ENCODE data around the gene TBC1D22A. TPM values are rescaled to one million over a fixed set of nuclear protein-coding genes. Genes with fewer than 3 reads are reported as not detected.
"Not testable (repeated sequence)": the region's sequence is repeated elsewhere in the genome, so short reads cannot be mapped to it uniquely, and the experiment has no call there.

TBC1D22A gene
- total and polyA plus RNA-seq, 2 donors from 2014 or later: 24.6 to 39.4 TPM

DNA sequence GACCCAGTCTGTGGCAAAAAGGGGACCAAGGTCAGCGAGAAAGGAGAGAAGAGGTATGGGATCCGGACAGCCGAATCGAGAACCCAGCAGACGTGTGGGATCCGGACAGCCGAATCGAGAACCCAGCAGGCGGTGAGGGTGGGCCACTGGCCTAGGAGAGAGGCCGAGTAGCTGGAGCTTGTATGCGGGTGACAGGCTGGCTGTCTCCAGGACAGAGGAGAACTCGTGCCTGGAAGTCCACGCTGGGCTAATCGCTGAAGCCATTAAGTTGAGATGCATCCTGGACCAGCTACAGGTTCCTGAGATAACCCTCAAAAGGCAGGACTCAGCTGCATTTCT lies 30.4 kb upstream of the TBC1D22A start:
- intact Hi-C loops (cut with DNase I): no loop called here
- peak overlapping the region; percentile 73 to 83 for H3K27ac ChIP-seq (ENCODE audit: low read depth in 2 of 2, low read length in 2 of 2)
- FAIRE-seq: no peak
- peaks cover 3 to 61% (median 58%) of the 10 kb centered on the region in 3 donors for H3K4me1 ChIP-seq (ENCODE audit: control insufficient read depth in 2 of 3, insufficient read depth in 2 of 3, low read depth in 1 of 3, low read length in 3 of 3)
- H3K36me3 ChIP-seq (ENCODE audit: control insufficient read depth in 2 of 3, insufficient read depth in 3 of 3, low read length in 3 of 3): no peaks in the 10 kb centered on the region
- no peaks in the 10 kb centered on the region for H3K27me3 ChIP-seq (ENCODE audit: control insufficient read depth, insufficient read depth, low read length)
- TF ChIP-seq, protein P1, sequence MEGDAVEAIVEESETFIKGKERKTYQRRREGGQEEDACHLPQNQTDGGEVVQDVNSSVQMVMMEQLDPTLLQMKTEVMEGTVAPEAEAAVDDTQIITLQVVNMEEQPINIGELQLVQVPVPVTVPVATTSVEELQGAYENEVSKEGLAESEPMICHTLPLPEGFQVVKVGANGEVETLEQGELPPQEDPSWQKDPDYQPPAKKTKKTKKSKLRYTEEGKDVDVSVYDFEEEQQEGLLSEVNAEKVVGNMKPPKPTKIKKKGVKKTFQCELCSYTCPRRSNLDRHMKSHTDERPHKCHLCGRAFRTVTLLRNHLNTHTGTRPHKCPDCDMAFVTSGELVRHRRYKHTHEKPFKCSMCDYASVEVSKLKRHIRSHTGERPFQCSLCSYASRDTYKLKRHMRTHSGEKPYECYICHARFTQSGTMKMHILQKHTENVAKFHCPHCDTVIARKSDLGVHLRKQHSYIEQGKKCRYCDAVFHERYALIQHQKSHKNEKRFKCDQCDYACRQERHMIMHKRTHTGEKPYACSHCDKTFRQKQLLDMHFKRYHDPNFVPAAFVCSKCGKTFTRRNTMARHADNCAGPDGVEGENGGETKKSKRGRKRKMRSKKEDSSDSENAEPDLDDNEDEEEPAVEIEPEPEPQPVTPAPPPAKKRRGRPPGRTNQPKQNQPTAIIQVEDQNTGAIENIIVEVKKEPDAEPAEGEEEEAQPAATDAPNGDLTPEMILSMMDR (IDR thresholded peaks at IDR 0.05; ENCODE audit: borderline replicate concordance, extremely low read depth, insufficient read depth): no peak
- no peak overlapping the region for H3K4me3 ChIP-seq (ENCODE audit: low read length in 3 of 3)
- H3K9ac ChIP-seq (ENCODE audit: low read length in 3 of 3): peak overlapping the region in 1 of 3 donors; percentile 51
- no peaks in the 10 kb centered on the region for H3K9me3 ChIP-seq (ENCODE audit: control insufficient read depth in 2 of 3, insufficient read depth in 1 of 3, low read length in 3 of 3)
- peak in 1 of 5 donors; percentile 73 for DNase-seq

GRCh38 chr22:46732513-46732912 lies 29.9 kb upstream of the TBC1D22A start:
- no peak overlapping the region for H3K9ac ChIP-seq (ENCODE audit: low read length in 3 of 3)
- H3K9me3 ChIP-seq (ENCODE audit: control insufficient read depth in 2 of 3, insufficient read depth in 1 of 3, low read length in 3 of 3): no peaks in the 10 kb centered on the region
- no peak overlapping the region for H3K4me3 ChIP-seq (ENCODE audit: low read length in 3 of 3)
- peak overlapping the region in 1 of 2 donors; percentile 83 for H3K27ac ChIP-seq (ENCODE audit: low read depth in 2 of 2, low read length in 2 of 2)
- H3K4me1 ChIP-seq (ENCODE audit: control insufficient read depth in 2 of 3, insufficient read depth in 2 of 3, low read depth in 1 of 3, low read length in 3 of 3): peaks cover 3 to 59% (median 58%) of the 10 kb centered on the region in 3 donors
- H3K27me3 ChIP-seq (ENCODE audit: control insufficient read depth, insufficient read depth, low read length): no peaks in the 10 kb centered on the region
- H3K36me3 ChIP-seq (ENCODE audit: control insufficient read depth in 2 of 3, insufficient read depth in 3 of 3, low read length in 3 of 3): no peaks in the 10 kb centered on the region
- FAIRE-seq (no peak), DNase-seq (peak in 1 of 5 donors; percentile 14)
- intact Hi-C loops (cut with DNase I): no loop called here
- TF ChIP-seq, protein P1 (IDR thresholded peaks at IDR 0.05; ENCODE audit: borderline replicate concordance, extremely low read depth, insufficient read depth): no peak

GRCh38 chr22:46734213-46734722 lies 28.2 kb upstream of the TBC1D22A start:
- H3K27me3 ChIP-seq (ENCODE audit: control insufficient read depth, insufficient read depth, low read length); H3K36me3 ChIP-seq (ENCODE audit: control insufficient read depth in 2 of 3, insufficient read depth in 3 of 3, low read length in 3 of 3); H3K9ac ChIP-seq (ENCODE audit: low read length in 3 of 3); H3K9me3 ChIP-seq (ENCODE audit: control insufficient read depth in 2 of 3, insufficient read depth in 1 of 3, low read length in 3 of 3); FAIRE-seq; H3K27ac ChIP-seq (ENCODE audit: low read depth in 2 of 2, low read length in 2 of 2); intact Hi-C loops (cut with DNase I): not testable (repeated sequence)
- Histone ChIP-seq H3K4me3 (ENCODE audit: low read length in 3 of 3) (peak overlapping the region in 1 of 3 donors; percentile 73), H3K4me1 (ENCODE audit: control insufficient read depth in 2 of 3, insufficient read depth in 2 of 3, low read depth in 1 of 3, low read length in 3 of 3) (peaks cover 3 to 53% (median 52%) of the 10 kb centered on the region in 3 donors)
- DNase-seq: peak in 1 of 5 donors; percentile 11

- Histone ChIP-seq H3K9ac (ENCODE audit: low read length in 3 of 3) (peak overlapping the region in 1 of 3 donors; percentile 74), H3K27me3 (ENCODE audit: control insufficient read depth, insufficient read depth, low read length) (no peaks in the 10 kb centered on the region), H3K9me3 (ENCODE audit: control insufficient read depth in 2 of 3, insufficient read depth in 1 of 3, low read length in 3 of 3) (no peaks in the 10 kb centered on the region), H3K4me3 (ENCODE audit: low read length in 3 of 3) (peak overlapping the region in 2 of 3 donors; percentile 7 to 73), H3K27ac (ENCODE audit: low read depth in 2 of 2, low read length in 2 of 2) (peak overlapping the region; percentile 35 to 58), H3K4me1 (ENCODE audit: control insufficient read depth in 2 of 3, insufficient read depth in 2 of 3, low read depth in 1 of 3, low read length in 3 of 3) (peaks cover 3 to 55% (median 54%) of the 10 kb centered on the region in 3 donors), H3K36me3 (ENCODE audit: control insufficient read depth in 2 of 3, insufficient read depth in 3 of 3, low read length in 3 of 3) (no peaks in the 10 kb centered on the region)
- intact Hi-C loops (cut with DNase I): no loop called here
- FAIRE-seq (no peak), DNase-seq (peak in 3 of 5 donors; percentile 53 to 80 (median 76))
- TF ChIP-seq, protein P1 (IDR thresholded peaks at IDR 0.05; ENCODE audit: borderline replicate concordance, extremely low read depth, insufficient read depth): no peak
These were observed 27.5 kb upstream of the TBC1D22A start for GRCh38 chr22:46734830-46735453.
